Activated T-cell treated with anti-CD3 and anti-CD28 coated beads for 48 hours (primary cell): ENCODE results near the gene PREX1.

Experiments used
- DNase-seq: peaks from one replicate; pipeline ENCODE4 v3.0.0-alpha.2; 2020; ENCODE audit warnings: low read depth

Gene PREX1

DNA sequence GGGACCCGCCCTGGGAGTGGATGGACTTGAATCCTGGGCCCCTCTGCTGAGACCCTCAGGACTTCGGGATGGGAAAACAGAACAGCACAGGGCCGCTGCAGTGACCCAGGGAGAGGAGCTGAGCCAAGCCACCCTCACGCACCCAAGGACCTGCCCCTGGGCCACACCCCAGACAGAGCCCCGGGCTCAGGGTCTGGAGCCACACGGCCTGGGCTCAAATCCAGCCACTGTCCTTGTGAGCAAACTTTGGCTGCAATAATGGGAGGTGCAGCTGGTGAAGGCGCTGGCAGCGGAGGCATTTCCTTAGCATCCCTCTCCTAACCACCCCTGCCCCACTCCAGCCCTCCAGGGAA, 207.7 kb downstream of the PREX1 start:
- DNase-seq, result no peak

- DNase-seq, result no peak
These were observed 208.4 kb downstream of the PREX1 start for GRCh38 chr20:48619126-48620101.

GRCh38 chr20:48618631-48619030, 209.2 kb downstream of the PREX1 start:
- DNase-seq, result no peak

DNA sequence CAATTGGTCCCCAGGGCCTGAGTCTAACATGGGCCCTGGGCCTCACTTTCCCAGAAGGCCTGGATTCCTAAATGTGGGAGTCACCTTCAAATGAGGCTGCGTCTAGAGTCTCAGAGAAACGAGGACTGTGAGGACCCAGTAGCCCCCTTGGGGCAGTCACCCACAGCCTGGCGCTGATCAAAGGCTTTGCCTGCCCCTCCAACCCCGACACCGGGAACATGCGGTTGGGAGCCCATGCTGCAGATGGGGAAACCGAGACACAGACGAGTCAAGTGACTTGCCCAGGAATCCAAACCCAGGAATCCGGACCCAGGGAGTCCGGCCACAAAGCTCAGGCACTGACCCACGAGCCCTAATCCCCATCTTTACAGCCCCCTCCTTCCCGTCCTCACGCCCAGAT, 209.7 kb downstream of the PREX1 start:
- DNase-seq, result no peak

DNA sequence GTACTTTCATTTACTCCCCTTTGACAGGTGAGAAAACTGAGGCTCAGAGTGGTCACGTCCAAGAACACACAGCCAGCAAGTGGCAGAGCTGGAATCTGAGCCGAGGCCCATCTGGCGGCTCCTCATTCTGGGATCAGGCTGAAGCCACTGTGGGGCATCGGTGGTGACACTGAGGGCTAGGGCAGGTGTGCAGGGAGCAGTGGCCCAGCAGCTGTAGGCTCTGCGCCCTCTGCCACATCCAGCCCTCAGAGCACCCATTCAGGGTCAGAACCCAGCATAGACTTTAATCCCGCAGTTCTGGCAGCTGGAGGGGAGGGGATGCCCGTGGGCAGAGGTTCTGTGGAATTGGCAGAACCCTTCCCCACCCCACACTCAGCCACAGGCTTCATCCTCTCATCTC, 210.3 kb downstream of the PREX1 start:
- no peak for DNase-seq

DNA sequence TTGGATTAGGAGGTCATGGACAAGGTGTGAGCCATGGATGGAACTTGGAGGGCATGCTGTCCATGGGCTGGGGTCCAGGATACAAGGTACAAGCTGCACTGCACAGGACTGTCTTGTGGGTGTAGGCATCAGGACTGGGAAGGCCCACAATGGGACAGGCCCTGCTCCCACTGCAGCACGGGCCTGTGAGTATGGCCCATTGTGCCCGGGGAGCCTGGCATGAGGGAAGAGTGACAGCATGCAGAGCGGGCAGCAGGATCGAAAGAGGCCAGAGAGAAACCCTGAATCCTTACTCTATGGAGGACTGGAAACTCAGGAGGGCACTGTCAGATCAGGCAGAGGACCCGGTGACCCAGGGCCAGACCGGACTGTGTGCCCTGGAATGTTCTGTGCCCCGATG, 211.3 kb downstream of the PREX1 start:
- DNase-seq, result no peak

DNA sequence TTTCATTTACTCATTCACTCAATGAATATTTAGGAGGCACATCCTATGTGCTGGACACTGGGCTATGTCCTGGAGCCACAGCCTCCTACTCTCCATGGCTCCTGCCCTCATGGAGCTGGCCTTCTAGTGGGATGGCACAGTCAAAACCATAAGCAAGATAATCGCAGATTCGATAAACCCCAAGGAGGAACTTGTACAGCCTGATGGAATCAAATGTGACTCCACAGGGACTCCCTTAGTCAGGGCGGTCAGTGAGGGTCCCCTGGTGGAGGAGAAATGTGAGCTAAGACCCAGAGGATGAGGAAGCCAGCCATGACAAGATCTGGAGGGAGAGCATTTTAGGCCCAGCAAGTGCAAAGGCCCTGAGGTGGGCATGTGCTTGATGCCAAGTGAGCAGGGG, 211.9 kb downstream of the PREX1 start:
- DNase-seq, result no peak

- DNase-seq, result no peak
These were observed 213.1 kb downstream of the PREX1 start for GRCh38 chr20:48614593-48615274.

DNA sequence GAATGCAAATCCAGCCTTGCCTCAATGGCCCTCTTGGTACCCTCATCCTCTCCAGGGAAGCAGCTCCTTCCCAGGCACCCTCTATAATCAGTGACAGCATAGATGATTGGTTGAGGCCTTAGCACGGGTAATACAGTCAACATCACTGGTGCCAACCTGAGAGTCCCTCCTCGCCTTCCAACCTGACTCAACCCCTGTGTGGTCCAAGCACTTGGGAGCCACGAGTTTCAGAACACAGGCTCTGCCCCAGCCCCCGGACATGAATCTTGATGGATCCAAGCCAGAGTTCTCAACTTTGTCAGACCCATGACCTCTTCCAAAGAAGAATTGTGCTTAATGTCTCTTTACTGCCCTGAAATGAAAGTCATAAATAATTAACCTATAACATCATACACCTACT, 213.9 kb downstream of the PREX1 start:
- DNase-seq, result no peak

DNA sequence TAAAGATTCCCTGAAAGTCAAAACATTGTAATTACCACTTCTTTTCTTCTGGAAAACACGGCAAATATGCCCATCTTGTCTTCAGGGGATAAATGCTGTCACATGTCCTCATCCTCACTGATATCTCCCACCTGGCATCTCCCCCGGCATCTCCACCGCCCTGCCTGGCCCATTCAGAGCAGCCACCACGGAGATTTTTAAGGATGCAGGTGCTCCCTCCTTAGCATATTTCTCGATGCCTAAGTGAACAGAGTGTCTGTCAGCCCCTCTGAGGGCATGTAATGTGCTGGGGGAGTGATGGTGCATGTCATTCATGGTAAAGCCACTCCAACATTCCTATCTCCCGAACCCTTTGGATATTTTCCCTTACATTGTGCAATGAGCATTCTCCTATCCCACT, 215.5 kb downstream of the PREX1 start:
- DNase-seq, result no peak

GRCh38 chr20:48610996-48611395, 216.8 kb downstream of the PREX1 start:
- DNase-seq, result no peak

- DNase-seq, result no peak
These were observed 218.3 kb downstream of the PREX1 start for GRCh38 chr20:48609491-48609978.

DNA sequence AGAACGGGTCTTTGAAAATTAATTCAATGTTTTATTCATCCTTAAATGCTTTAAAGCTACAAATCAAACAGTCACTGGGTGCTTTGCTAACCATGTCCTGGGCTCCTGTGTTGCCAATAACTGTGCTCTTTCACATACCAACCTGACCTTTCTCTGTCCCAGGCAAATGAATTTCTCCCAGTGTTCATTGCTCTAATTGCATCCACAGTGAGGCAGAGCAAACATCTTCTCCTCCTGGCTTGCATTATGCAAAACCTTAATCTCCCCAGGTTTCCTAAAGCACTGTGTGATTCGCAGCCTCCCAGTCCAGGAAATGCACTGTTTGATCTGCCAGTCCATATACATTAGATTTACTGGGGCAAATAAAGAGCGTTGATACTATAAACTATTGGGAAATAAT, 219.0 kb downstream of the PREX1 start:
- DNase-seq, result no peak

DNA sequence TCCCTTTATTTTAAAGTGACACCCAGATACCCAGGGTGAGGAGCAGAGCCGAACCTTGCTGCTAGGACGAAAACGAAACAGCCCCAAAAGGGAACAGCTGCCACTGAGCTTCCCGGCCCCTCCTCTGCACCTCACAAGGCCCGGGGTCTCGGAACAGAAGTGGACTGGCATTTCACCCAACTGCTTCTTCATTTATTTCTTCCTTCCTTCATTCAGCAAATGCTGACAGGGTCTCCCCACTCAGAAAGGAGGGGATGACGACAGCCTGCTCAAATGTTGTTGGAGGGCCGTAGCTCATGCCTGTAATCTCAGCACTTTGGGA, 220.3 kb downstream of the PREX1 start:
- no peak for DNase-seq

DNA sequence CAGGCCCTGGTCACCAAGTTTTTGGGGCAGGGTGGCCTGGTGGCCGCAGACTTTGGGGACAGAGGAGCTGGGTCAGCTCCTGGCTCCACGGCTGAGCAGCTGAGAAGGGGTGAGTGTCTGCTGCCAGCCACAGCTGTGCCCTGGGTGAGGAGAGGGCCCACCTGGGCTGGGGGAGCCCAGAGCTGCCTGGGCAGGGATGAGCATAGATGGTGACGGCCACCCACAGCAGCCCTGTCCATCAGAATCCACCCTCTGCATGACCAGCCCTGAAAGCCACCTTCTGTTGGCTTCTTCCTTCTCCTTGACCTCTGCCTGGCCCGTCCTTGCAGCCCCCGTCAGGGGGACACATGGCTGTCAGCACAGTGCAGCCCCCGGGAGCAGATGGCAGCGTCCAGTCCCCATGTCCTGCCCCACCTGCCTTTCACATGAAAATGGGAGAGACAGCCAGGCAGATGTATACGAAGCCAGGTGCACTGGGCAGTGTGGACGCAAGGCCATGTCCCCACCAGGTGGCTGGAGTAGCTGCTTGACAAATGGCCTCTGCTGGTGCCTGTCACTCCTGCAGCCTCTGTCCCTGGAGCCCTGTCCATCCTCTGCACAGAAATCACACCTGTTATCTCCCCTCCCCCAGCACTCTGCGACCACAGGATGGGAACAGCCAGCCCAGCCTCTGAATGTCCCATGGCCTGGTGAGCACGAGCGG, 220.8 kb downstream of the PREX1 start:
- no peak for DNase-seq

GRCh38 chr20:48606172-48606840, 221.5 kb downstream of the PREX1 start:
- DNase-seq, result no peak

GRCh38 chr20:48605364-48606171, 222.2 kb downstream of the PREX1 start:
- DNase-seq, result no peak

DNA sequence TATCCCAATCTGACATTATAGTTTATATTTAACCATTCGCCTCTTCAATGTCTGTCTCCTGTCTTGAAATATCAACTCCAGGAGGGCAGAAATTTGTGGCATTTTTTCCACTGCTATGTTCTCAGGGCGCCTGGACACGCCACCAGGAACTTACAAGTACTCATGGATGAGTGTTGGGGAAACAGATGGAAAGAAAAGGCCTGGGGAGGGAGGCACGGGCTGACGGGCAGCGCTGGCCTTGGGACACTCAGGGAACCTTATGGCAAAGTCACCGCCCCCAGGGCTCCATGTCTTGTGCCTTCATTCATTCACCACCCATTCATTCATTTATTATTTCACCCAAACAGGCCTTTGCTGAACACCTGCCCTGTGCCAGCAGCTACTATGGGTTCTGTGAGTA, 222.9 kb downstream of the PREX1 start:
- DNase-seq, result no peak

- no peak for DNase-seq
These were observed 223.4 kb downstream of the PREX1 start for GRCh38 chr20:48604426-48604825.

- DNase-seq, result no peak
These were observed 223.9 kb downstream of the PREX1 start for GRCh38 chr20:48603819-48604405.
